H1 (cell line): ENCODE measurements around the gene SRPK3. TPM values are rescaled to one million over a fixed set of nuclear protein-coding genes. Genes with fewer than 3 reads are reported as not detected.

Experiments used
- CTCF ChIA-PET: fragments of 300-600 bp; sonication (Branson Sonifier 250); formaldehyde crosslinking; loops from one replicate; lab custom pipeline; 2021; ENCODE audit not compliant: partially characterized antibody; lab: Charles Lee
- POLR2A ChIA-PET: fragments of 300-600 bp; sonication (Branson Sonifier 250); formaldehyde crosslinking; loops from one replicate; lab custom pipeline; 2021; ENCODE audit warnings: inconsistent platforms; ENCODE audit not compliant: partially characterized antibody; lab: Charles Lee
- DNase-seq, 2 experiments: peaks; one replicate each; pipeline versions ENCODE4 v3.0.0 to v3.0.0-alpha.2; 2010 to 2022; ENCODE audit warnings: low spot score in 2 of 2, low read depth in 1 of 2, mixed read lengths in 1 of 2
- FAIRE-seq: peaks from 2 replicates; lab custom pipeline; 2011; peaks lifted over from hg19 to GRCh38; lab: Jason Lieb, UNC
- H2AFZ ChIP-seq: 2 replicates; pipeline ENCODE4 v1.8.1; 2012; ENCODE audit warnings: low read length, inconsistent platforms
- H2AK5ac ChIP-seq: 2 replicates; pipeline ENCODE4 v1.6.1; 2013; ENCODE audit warnings: low read depth, low read length
- H2BK120ac ChIP-seq: replicated peaks from 2 replicates; pipeline ENCODE3; 2013; ENCODE audit warnings: low read depth, low read length, inconsistent platforms
- H2BK12ac ChIP-seq: 2 replicates; pipeline ENCODE4 v1.6.1; 2013; ENCODE audit warnings: low read depth, low read length
- H2BK15ac ChIP-seq: 2 replicates; pipeline ENCODE4 v1.6.1; 2013; ENCODE audit warnings: low read length
- H2BK20ac ChIP-seq: 2 replicates; pipeline ENCODE4 v1.6.1; 2013; ENCODE audit warnings: low read length
- H2BK5ac ChIP-seq: 2 replicates; pipeline ENCODE4 v1.6.1; 2013; ENCODE audit warnings: low read depth, low read length
- H3K14ac ChIP-seq: 2 replicates; pipeline ENCODE4 v1.6.1; 2013; ENCODE audit warnings: inconsistent platforms; ENCODE audit not compliant: insufficient read length
- H3K18ac ChIP-seq: 2 replicates; pipeline ENCODE4 v1.6.1; 2013; ENCODE audit warnings: low read length; ENCODE audit errors: extremely low read depth
- H3K23ac ChIP-seq: 2 replicates; pipeline ENCODE4 v1.6.1; 2013; ENCODE audit warnings: inconsistent platforms; ENCODE audit not compliant: insufficient read length
- H3K23me2 ChIP-seq: 2 replicates; pipeline ENCODE4 v1.6.1; 2013; ENCODE audit warnings: low read depth, low read length
- H3K27ac ChIP-seq: 2 replicates; pipeline ENCODE4 v1.6.1; 2011; ENCODE audit warnings: low read depth, low read length, inconsistent platforms
- H3K27me3 ChIP-seq, 4 experiments: replicated peaks in 1 of 4; 1 replicate in 1 of 4; 2 replicates in 3 of 4; pipeline versions ENCODE4 v1.6.1 to v1.8.1; 2011 to 2013; ENCODE audit warnings: low read length in 3 of 4, mild to moderate bottlenecking in 3 of 4, inconsistent platforms in 2 of 4, mixed read lengths in 2 of 4, moderate library complexity in 1 of 4; ENCODE audit not compliant: control insufficient read depth in 3 of 4, insufficient read depth in 3 of 4; ENCODE audit errors: extremely low read depth in 1 of 4
- H3K36me3 ChIP-seq, 4 experiments: 2 replicates each; pipeline versions ENCODE4 v1.6.1 to v1.8.1; 2011 to 2013; ENCODE audit warnings: mild to moderate bottlenecking in 4 of 4, low read length in 3 of 4, moderate library complexity in 2 of 4, control low read depth in 1 of 4, inconsistent platforms in 1 of 4; ENCODE audit not compliant: insufficient read depth in 4 of 4, control insufficient read depth in 2 of 4
- H3K4ac ChIP-seq: replicated peaks from 2 replicates; pipeline ENCODE3; 2013; ENCODE audit warnings: low read length, low read depth, mixed read lengths, inconsistent platforms; ENCODE audit not compliant: insufficient read length
- H3K4me1 ChIP-seq, 4 experiments: replicated peaks in 1 of 4; 1 replicate in 1 of 4; 2 replicates in 3 of 4; pipeline versions ENCODE4 v1.6.1 to v1.8.1; 2011 to 2013; ENCODE audit warnings: low read length in 3 of 4, inconsistent platforms in 2 of 4, mixed read lengths in 1 of 4; ENCODE audit not compliant: insufficient read depth in 4 of 4, control insufficient read depth in 3 of 4
- H3K4me2 ChIP-seq, 2 experiments: 2 replicates each; pipeline versions ENCODE4 v1.6.1 to v1.8.1; 2011 to 2013; ENCODE audit warnings: low read depth in 2 of 2, low read length in 2 of 2, control low read depth in 1 of 2, inconsistent platforms in 1 of 2, mild to moderate bottlenecking in 1 of 2; ENCODE audit not compliant: insufficient read depth in 1 of 2
- H3K4me3 ChIP-seq, 4 experiments: fragments of 200-600, 300-600 bp in 1 of 4; sonication (generic), shearing (Covaris generic), sonication (Bioruptor Twin) in 1 of 4; 2 replicates each; pipeline versions ENCODE4 v1.5.1 to v1.8.1; 2011 to 2016; ENCODE audit warnings: low read length in 4 of 4, low read depth in 3 of 4, control low read depth in 2 of 4, inconsistent platforms in 2 of 4, mild to moderate bottlenecking in 2 of 4, mixed read lengths in 1 of 4, moderate library complexity in 1 of 4; ENCODE audit not compliant: insufficient read depth in 2 of 4; ENCODE audit errors: extremely low read depth in 1 of 4
- H3K56ac ChIP-seq: replicated peaks from 2 replicates; pipeline ENCODE3; 2013; ENCODE audit warnings: low read depth, mild to moderate bottlenecking, mixed read lengths, low read length, inconsistent platforms; ENCODE audit not compliant: insufficient read length
- H3K79me1 ChIP-seq: 2 replicates; pipeline ENCODE4 v1.6.1; 2013; ENCODE audit warnings: low read depth, low read length, control low read depth
- H3K79me2 ChIP-seq, 2 experiments: 2 replicates each; pipeline versions ENCODE4 v1.6.1 to v1.8.1; 2012 to 2013; ENCODE audit warnings: low read length in 2 of 2, mild to moderate bottlenecking in 2 of 2, inconsistent platforms in 1 of 2; ENCODE audit not compliant: insufficient read depth in 2 of 2, control insufficient read depth in 1 of 2
- H3K9ac ChIP-seq, 4 experiments: replicated peaks in 1 of 4; 1 replicate in 1 of 4; 2 replicates in 3 of 4; pipeline versions ENCODE4 v1.6.1 to v1.8.1; 2011 to 2013; ENCODE audit warnings: low read depth in 3 of 4, low read length in 3 of 4, control low read depth in 2 of 4, mild to moderate bottlenecking in 2 of 4, moderate library complexity in 2 of 4, inconsistent platforms in 1 of 4; ENCODE audit errors: extremely low read depth in 1 of 4
- H3K9me3 ChIP-seq, 2 experiments: 2 replicates each; pipeline versions ENCODE4 v1.6.1 to v1.8.1; 2012 to 2013; ENCODE audit warnings: mild to moderate bottlenecking in 2 of 2, moderate library complexity in 2 of 2, control low read depth in 1 of 2, inconsistent platforms in 1 of 2, low read depth in 1 of 2, low read length in 1 of 2, mixed read lengths in 1 of 2; ENCODE audit not compliant: insufficient read depth in 2 of 2
- H4K20me1 ChIP-seq, 2 experiments: replicated peaks in 1 of 2; 2 replicates each; pipeline versions ENCODE3 to v1.8.1; 2011 to 2013; ENCODE audit warnings: inconsistent platforms in 2 of 2, low read length in 2 of 2, mild to moderate bottlenecking in 1 of 2; ENCODE audit not compliant: insufficient read depth in 2 of 2, control insufficient read depth in 1 of 2
- H4K5ac ChIP-seq: 2 replicates; pipeline ENCODE4 v1.6.1; 2013; ENCODE audit warnings: low read length, low read depth, mixed read lengths, inconsistent platforms; ENCODE audit not compliant: insufficient read length
- H4K8ac ChIP-seq: 2 replicates; pipeline ENCODE4 v1.8.0; 2013; ENCODE audit warnings: mild to moderate bottlenecking, moderate library complexity, low read length, inconsistent platforms; ENCODE audit not compliant: insufficient read depth; ENCODE audit errors: extremely low read depth
- H4K91ac ChIP-seq: replicated peaks from 2 replicates; pipeline ENCODE3; 2013; ENCODE audit warnings: low read length, mixed read lengths, inconsistent platforms; ENCODE audit not compliant: insufficient read length
- CBX5 ChIP-seq: fragments of 300-800, 300-1000 bp; sonication (generic); IDR thresholded peaks from 2 replicates; pipeline ENCODE4 v1.7.1; 2016; ENCODE audit warnings: antibody characterized with exemption, low read length, low read depth
- WGBS, 2 experiments: shearing (Covaris generic) in 1 of 2; methylation state at CpG; one replicate each; pipeline versions ENCODE4 v1.1.6 to v1.1.7; 2013 to 2015; ENCODE audit warnings: low lambda C conversion rate in 2 of 2, mixed read lengths in 2 of 2, inconsistent platforms in 1 of 2, low coverage in 1 of 2, missing lambda C conversion rate in 1 of 2; ENCODE audit not compliant: insufficient replicate concordance in 2 of 2, insufficient coverage in 1 of 2, insufficient read length in 1 of 2; ENCODE audit errors: extremely low coverage in 1 of 2, missing lambda C conversion rate in 1 of 2; 5-methylcytosine and 5-hydroxymethylcytosine counted together
- polyA plus RNA-seq, 7 experiments: library from polyadenylated mRNA; depleted of rRNA in 3 of 7; stranded (reverse) in 5 of 7; unstranded in 2 of 7; fragments of >200 nt in 5 of 7; fragments of 200-250 nt in 2 of 7; gene quantifications; 1 replicate in 5 of 7; 2 replicates in 1 of 7; 4 replicates in 1 of 7; pipeline versions ENCODE4 v1.2.1 to v1.2.3, GENCODE V29; 2011 to 2013; ENCODE audit warnings: missing spikeins in 2 of 7, mixed read lengths in 2 of 7
- total RNA-seq: library from RNA; stranded (reverse); fragmentation: NEBNext Ultra II Directional; extraction: Animal tissue kit (Norgen Biotek cat#: 25700); gene quantifications from 2 replicates; pipeline ENCODE4 v1.2.1, GENCODE V29; 2021

Gene SRPK3
- total and polyA plus RNA-seq, 2 of the 8 experiments (the other 6 are each of a cell fraction or from before 2014, with no cell fraction given) = not detected

GRCh38 chrX:153792368-153792767 lies 11.5 kb downstream of the SRPK3 start:
- DNase-seq = no peak
- Histone ChIP-seq H3K36me3 (peaks cover 0 to 17% (median 2%) of the 10 kb centered on the region in 4 experiments; a peak in 2 of 8 replicates), H3K4me1 (peaks cover 0 to 17% (median 6%) of the 10 kb centered on the region in 4 experiments; a peak in 4 of 7 replicates), H3K23ac (no peak overlapping the region), H4K20me1 (peaks cover 0 to 7% of the 10 kb centered on the region in 2 experiments), H3K4ac (no peak overlapping the region), H4K5ac (no peak overlapping the region), H3K27me3 (no peaks in the 10 kb centered on the region), H3K27ac (no peak overlapping the region), H3K18ac (no peak overlapping the region), H3K79me2 (peaks cover 0 to 34% of the 10 kb centered on the region in 2 experiments; a peak in 1 of 4 replicates), H2AK5ac (no peak overlapping the region), H2BK12ac (no peak overlapping the region), H2AFZ (no peak overlapping the region), H3K14ac (no peak overlapping the region), H2BK20ac (no peak overlapping the region), H3K56ac (no peak overlapping the region), H2BK15ac (no peak overlapping the region), H3K9ac (no peak overlapping the region), H2BK5ac (no peak overlapping the region), H4K8ac (no peak overlapping the region), H3K23me2 (peaks cover 2% of the 10 kb centered on the region; the same call in 1 of the 2 replicates), H2BK120ac (no peak overlapping the region), H3K4me3 (no peak overlapping the region), H4K91ac (no peak overlapping the region), H3K79me1 (no peaks in the 10 kb centered on the region; the same call in none of the 2 replicates), H3K4me2 (no peak overlapping the region; a peak in 1 of 4 replicates), H3K9me3 (no peaks in the 10 kb centered on the region)
- CTCF ChIA-PET = interaction anchor here (1.2 to 3.0 kb wide), 3 partner anchors 10 to 156 kb away, joined by 3 to 14 read pairs (median 6); no protein-coding TSS in a partner anchor
- no peak for TF ChIP-seq CBX5
- POLR2A ChIA-PET = interaction anchor here (0.6 to 1.4 kb wide), 4 partner anchors 9 to 69 kb away, joined by 3 read pairs; partner anchors contain the start of gene BCAP31
- no peak for FAIRE-seq
- WGBS, 2 experiments = 92% methylated on average over 4 of the region's 6 CpGs; no CpG with 5 or more reads in 1 of the 2 experiments
